Measurements from ENCODE around the gene ATP2B1.

Gene ATP2B1

DNA sequence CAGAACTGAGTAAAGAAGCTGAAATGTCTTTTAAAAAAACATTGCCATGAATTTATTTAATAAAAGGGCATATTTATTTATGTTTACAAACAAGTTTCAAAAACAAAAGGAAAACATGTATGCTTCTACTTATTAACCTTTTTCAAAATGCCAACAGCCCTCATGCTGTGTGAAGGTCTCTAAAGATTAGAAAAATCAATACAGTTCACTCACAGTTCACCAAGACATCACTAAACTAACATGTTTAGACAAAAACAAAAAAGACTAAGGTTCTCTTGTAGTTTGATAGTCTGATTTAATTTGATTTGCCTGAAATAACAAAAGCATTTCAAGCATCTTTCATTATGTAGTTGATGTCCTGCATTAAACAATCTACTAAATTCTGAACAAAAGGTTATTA is 118.9 kb downstream of the ATP2B1 start:
- DNase-seq (ENCODE audit: low spot score) = no peak

DNA sequence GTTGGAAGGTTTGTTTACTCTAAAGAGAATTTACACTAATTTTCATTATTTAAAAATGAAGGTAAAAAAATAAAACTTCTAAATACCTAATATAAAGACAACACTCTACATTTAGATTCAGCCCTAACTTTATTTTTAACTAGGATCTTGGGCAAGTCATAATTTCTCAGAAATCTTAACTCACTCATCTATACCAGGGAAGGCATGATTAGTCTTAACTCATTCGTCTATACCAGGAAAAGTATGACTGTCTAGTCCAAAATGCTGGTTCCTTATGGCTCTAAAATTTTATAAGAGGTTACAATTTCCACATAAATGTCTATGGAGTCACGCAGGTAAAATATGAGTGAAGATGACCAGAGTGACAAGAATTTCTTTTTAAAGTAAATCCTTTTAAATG is 130.1 kb downstream of the ATP2B1 start:
- DNase-seq (ENCODE audit: low spot score) = no peak

DNA sequence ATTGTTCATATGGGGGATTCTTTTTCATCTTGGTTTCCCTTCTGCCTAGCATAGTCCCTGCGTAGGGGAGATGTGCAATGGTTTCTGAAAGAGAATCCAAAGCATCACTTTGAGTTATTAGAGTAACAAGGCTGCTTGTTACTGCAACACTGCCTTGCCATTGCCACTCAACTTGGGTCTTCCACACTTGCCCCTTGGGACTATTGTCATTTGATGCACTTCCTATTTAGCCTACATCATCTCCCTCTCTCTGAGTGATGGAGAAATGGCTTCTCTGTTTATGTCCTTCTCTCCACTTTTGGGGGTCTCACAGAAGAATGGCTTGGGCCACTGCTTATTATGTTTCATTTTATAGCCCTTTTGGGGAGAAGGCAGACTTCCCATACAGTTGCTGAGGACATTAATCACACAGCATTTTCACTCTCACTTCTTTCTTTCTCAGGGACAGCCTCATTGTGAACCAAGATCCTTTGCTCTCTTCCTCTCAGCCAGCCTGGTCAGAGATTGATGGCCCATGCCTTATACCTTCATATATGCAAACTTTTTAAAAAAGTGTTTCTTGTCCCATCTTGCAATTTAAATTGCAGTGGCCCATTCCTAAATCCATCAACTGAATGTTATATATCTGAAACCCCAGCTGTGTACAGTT is 131.9 kb downstream of the ATP2B1 start:
- DNase-seq (ENCODE audit: low spot score) = no peak

DNA sequence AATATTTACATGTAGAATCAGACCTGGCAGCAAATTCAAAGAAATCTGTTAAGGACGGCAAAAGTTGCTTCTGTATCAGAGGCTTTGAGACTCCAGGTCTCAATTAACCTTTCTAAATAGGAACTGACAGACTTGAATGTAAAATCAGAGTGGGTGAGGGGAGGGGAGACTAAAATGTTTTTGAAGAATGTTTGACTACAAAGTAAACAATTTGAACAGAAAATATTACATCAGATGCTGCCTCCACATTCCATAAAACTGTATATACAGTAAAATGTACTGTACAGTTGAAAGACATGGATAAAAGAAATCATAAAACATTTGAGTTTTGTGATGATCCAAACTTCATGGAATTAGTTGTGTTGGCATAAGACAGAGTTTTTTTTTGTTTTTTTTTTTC is 133.3 kb downstream of the ATP2B1 start:
- DNase-seq (ENCODE audit: low spot score) = no peak

- no peak for DNase-seq (ENCODE audit: low spot score)
These were observed 133.9 kb downstream of the ATP2B1 start for GRCh38 chr12:89574736-89575208.

- DNase-seq (ENCODE audit: low spot score) = no peak
These were observed 135.4 kb downstream of the ATP2B1 start for GRCh38 chr12:89573051-89573810.

GRCh38 chr12:89571491-89572195 is 137.0 kb downstream of the ATP2B1 start:
- no peak for DNase-seq (ENCODE audit: low spot score)

DNA sequence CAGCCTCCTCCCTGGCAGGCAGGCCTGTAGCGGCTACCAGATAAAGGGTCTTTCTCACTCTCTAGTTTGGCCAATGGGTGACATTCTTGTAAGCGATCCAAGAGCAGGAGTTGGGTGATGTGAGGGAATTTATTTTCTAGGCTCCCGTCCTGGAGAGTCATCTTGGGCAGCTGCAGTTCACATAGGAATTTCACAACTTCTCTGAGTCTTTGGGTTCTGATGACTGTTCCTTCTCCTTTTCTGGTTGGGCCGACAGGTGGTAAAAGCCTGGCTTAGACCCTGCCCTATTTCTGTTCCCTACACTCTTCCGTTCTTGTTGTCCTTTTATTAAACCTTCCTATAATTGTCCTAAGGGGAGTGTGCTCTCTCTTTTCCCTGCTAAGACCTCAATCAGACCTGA is 140.2 kb downstream of the ATP2B1 start:
- no peak for DNase-seq (ENCODE audit: low spot score)

DNA sequence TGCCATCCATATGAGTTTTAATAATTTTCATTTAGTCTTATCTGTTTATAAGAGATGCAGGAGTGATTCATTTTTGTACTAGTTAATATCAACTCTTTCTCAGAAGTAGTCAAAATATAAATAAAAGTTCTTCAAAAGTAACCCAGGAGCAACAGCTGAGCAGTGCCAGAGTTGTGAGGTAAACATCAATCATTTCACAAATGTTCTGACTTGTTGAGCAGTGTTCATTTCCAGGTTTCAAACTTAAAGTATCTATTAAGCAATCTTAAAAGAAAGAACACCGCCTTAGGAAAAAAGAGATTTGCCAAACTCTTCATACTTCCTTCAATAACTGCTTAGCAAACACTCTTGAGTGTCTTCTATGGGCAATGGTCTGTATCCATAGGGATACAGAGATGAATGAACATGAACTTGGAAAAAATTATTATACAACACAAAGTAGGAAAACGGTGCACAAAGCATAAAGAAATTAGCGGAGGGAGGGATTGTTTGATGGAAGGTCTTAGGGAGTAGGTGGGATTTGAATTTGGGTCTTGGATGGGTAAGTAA is 140.9 kb downstream of the ATP2B1 start:
- DNase-seq (ENCODE audit: low spot score) = no peak

DNA sequence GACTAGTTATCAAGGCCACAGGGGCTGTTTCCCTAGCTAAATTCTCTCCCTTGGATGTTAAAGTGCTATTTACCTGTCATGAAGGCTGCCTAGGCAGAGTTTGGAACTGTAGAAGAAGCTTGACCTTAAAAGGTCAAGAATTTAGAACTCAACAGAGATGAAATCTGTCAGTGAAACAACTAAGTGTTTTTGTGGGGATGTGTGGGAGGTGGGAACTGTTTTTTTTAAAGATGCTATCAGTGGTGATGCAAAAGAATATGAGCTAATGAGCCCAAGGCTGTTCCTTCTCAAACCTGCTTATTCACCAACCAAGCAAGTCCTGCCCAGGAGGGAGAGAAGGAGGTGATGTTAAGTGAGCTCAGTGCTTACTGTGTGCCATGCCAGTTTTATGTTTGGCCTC is 142.0 kb downstream of the ATP2B1 start:
- DNase-seq (ENCODE audit: low spot score) = no peak

- DNase-seq (ENCODE audit: low spot score) = no peak
These were observed 143.6 kb downstream of the ATP2B1 start for GRCh38 chr12:89565002-89565401.

GRCh38 chr12:89559753-89560152 is 148.9 kb downstream of the ATP2B1 start:
- no peak for DNase-seq (ENCODE audit: low spot score)

GRCh38 chr12:89556976-89557375 is 151.7 kb downstream of the ATP2B1 start:
- no peak for DNase-seq (ENCODE audit: low spot score)

- DNase-seq (ENCODE audit: low spot score) = no peak
These were observed 156.3 kb downstream of the ATP2B1 start for GRCh38 chr12:89552376-89552775.

DNA sequence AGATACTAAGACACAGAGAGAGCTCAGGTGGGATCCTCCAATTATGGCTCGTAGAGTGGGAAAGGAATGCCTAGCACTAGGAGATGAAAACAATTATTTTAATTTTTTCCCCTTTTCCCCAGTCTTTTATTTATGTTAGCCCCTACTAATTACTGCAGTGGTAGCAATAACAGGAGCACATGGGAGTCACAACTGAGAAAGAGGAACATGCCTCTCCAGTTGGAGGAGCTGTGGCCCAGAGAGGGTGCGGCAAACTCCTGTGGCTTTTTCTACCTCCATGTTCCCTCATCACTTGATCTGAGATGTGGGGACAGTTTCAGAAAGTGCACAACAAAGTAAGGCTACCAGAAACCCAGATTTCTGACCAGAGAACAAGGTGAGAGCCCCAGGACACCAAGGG is 156.9 kb downstream of the ATP2B1 start:
- DNase-seq (ENCODE audit: low spot score) = no peak

DNA sequence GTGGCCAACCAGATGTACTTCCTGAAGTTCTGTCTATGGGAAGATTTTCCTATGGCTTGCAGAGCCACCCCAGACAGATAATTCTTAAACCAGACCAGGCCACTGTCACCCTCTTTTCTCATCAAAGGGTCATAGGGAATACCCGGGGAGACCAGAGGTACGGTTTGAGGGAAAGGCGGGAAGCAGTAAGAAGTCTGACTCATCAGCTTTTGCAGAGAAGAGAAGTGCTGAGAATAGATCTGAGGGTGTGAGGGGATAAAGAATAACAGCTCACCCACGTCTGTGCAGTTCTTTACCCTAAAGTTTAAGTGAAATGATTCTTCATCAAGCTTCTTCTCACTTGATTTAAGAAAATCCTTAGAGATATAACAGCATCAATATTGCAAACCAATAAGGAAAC is 161.5 kb downstream of the ATP2B1 start:
- DNase-seq (ENCODE audit: low spot score) = no peak

DNA sequence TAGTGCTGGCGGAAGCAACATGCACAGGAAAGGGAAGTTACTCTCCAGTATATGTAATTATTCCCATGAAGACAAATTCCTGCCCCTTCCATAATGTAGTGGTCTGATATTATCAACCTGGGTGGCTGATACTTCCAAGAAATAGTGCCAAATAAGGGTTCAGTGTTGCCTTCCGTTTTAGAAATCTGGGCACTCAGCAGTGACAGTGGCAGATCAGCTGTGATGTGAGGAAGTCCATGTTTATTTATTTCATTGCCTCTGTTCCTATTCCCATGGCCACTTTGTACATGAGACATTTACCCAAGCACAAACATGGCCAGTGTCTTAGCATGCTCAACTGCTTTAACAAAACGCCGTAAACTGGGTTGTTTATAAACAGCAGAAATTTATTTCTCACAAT is 162.5 kb downstream of the ATP2B1 start:
- DNase-seq (ENCODE audit: low spot score) = no peak

DNA sequence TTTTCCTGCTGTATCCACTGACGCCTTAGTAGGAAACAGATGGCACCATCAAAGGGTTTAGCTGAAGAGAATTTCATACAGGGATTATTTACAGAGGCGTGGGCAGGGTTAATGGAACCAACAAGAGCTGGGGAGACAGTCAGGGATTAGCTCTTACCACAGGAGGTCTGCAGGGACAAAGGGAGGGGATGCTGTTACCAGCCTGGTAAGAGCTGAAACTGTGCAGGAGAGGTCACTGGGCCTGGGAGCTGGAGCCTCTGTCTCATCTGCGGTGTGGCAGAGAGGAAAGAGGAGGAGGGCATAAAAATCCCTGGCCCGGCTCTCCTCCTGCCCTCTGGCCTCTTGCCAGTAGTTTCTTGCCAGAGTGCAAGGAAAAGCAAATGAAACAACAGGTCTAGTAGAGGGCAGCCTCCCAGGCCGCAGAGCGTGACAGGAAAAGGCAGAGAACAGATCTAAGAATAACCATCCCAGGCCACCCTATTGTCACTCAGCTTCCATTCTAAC is 163.9 kb downstream of the ATP2B1 start:
- no peak for DNase-seq (ENCODE audit: low spot score)

DNA sequence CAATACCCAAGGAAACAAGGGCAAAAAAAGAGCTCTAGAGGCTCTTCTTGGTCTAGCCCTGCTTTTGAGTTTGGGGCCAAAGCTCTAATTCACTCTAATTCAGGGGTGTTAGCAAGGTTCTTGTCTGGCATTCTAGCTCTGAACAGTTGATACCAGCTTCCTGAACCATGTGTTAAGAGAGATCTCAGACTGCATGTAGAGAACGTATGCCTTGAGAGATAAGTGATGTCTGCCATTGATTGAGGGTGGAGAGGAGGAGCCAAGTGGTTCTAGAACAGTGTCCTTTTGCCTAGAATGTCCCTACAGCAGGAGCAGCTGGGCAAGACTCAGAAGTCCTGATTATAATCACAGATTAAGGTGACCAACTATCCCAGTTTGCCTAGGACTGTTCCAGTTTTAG is 164.6 kb downstream of the ATP2B1 start:
- no peak for DNase-seq (ENCODE audit: low spot score)

DNA sequence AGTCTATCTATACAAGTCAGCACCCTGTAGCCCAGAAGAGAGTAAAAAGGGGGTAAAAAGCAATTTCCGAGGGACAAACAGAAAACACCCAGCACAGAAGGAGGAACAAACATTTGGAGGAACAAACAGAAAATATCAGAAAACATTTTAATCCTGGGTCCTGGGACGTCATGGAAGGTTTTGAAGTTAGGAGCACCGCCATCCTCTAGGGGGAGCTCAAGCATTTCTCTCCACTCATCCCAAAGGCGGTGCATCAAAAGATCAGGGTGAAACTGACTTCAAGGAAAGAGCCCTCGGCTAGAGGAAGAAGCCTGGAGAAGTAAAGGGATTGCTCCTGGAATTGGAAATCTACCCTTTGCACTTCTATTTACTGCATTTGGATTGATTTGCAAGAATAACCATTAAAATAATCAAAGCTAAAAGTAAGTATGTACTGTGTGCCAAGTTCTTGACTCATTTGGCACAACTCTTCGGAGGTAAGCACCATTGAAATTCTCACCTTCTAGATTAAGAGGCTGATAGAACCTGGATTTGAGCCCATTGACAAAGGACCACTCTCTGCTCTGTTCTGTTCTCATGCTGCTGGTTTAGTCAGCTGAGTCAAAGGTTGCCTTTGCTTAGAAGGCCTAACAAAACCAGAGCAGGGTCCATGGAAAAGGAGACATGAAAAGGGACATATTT is 165.6 kb downstream of the ATP2B1 start:
- DNase-seq (ENCODE audit: low spot score) = peak; percentile 74

DNA sequence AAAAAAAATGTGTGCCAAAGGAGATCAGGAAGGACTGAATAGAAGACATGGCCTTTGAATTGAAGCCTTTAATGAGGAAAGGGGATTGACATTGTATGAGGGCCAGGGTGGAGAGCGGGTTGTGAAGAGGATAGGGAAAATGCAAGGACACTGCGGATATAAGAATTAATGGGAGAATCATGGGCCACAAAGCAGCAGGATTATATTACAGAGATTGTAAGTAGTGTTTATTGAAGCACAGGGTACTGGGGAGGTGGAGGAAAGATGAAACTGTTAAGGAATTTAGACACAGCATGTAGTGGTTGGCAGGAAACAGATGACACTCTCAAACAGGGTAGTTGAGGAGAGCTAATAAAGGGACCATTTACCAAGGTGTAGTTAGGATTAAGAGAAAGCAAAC is 166.4 kb downstream of the ATP2B1 start:
- no peak for DNase-seq (ENCODE audit: low spot score)

DNA sequence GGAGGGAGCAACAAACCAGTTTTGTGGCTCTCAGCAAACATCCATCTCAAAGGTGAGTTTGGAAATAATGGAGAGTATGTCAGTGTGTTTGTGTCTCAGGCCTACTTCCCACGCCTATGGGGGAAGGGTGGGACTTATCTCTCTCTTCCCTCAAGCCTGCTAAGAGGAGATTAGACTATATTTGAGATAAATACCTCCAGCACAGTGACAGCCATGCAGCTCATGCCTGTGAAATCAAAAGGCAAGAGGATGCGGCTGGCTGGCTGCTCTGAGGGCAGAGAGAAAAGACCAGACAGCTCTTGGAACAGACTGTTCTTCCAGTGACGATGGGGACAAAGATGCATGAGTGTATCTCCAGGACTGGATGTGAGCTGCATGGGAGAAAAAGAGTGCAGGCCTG is 168.1 kb downstream of the ATP2B1 start:
- no peak for DNase-seq (ENCODE audit: low spot score)
